Medulla oblongata (tissue), 1 donor: ENCODE results near the gene UTP20.

Experiments used
- DNase-seq: peaks from one replicate; pipeline ENCODE4 v3.0.0-alpha.2; 2015; ENCODE audit errors: extremely low spot score

Gene UTP20

GRCh38 chr12:101436136-101436535 is 156.2 kb downstream of the UTP20 start:
- no peak for DNase-seq
